DND-41 (cell line): ENCODE measurements around the gene ATAD3C.

ENCODE experiments used
- ATAC-seq: fragments of 200-7000 bp; cut with Tn5 transposase; 3 replicates; pipeline ENCODE4 v1.9.1; 2021; ENCODE audit warnings: low read depth; ENCODE audit not compliant: insufficient read depth
- DNase-seq: peaks from one replicate; pipeline ENCODE4 v3.0.0-alpha.2; 2020
- H2AFZ ChIP-seq: 2 replicates; pipeline ENCODE4 v1.6.0; 2012; ENCODE audit warnings: low read depth, low read length
- H3K27ac ChIP-seq: 2 replicates; pipeline ENCODE4 v1.5.1; 2012; ENCODE audit warnings: low read length, inconsistent platforms
- H3K27me3 ChIP-seq: fragments of 200-600 bp; sonication (generic); 2 replicates; pipeline ENCODE4 v1.6.0; 2012; ENCODE audit warnings: low read length, mild to moderate bottlenecking, inconsistent platforms; ENCODE audit not compliant: insufficient read depth, poor library complexity
- H3K36me3 ChIP-seq: 2 replicates; pipeline ENCODE4 v1.5.1; 2012; ENCODE audit warnings: low read length, inconsistent platforms; ENCODE audit not compliant: insufficient read depth
- H3K4me1 ChIP-seq: 2 replicates; pipeline ENCODE4 v1.5.1; 2012; ENCODE audit warnings: mild to moderate bottlenecking, low read length; ENCODE audit not compliant: insufficient read depth
- H3K4me2 ChIP-seq: 2 replicates; pipeline ENCODE4 v1.6.0; 2012; ENCODE audit warnings: mild to moderate bottlenecking, moderate library complexity, low read length, inconsistent platforms; ENCODE audit not compliant: insufficient read depth
- H3K4me3 ChIP-seq, 2 experiments: fragments of 200-600 bp in 1 of 2; shearing (Covaris generic) in 1 of 2; 2 replicates each; pipeline ENCODE4 v1.5.1; 2012 to 2016; ENCODE audit warnings: inconsistent platforms in 2 of 2, low read length in 2 of 2, mild to moderate bottlenecking in 2 of 2, low read depth in 1 of 2, moderate library complexity in 1 of 2
- H3K79me2 ChIP-seq: 2 replicates; pipeline ENCODE4 v1.6.0; 2012; ENCODE audit warnings: low read length, inconsistent platforms; ENCODE audit not compliant: insufficient read depth
- H3K9ac ChIP-seq: 2 replicates; pipeline ENCODE4 v1.6.0; 2012; ENCODE audit warnings: low read depth, mild to moderate bottlenecking, inconsistent platforms, low read length, moderate library complexity
- H3K9me3 ChIP-seq: 2 replicates; pipeline ENCODE4 v1.5.1; 2012; ENCODE audit warnings: low read length, moderate library complexity, mild to moderate bottlenecking, inconsistent platforms; ENCODE audit not compliant: insufficient read depth, severe bottlenecking
- H4K20me1 ChIP-seq: 2 replicates; pipeline ENCODE4 v1.6.0; 2012; ENCODE audit warnings: low read length; ENCODE audit not compliant: insufficient read depth
- EZH2 ChIP-seq: IDR thresholded peaks from 3 replicates; pipeline ENCODE4 v1.6.1; 2012; ENCODE audit warnings: borderline replicate concordance, low read depth, mild to moderate bottlenecking, moderate library complexity, low read length, inconsistent platforms; ENCODE audit not compliant: severe bottlenecking
- TF ChIP-seq, protein P1 (sequence below): IDR thresholded peaks from 2 replicates; pipeline ENCODE4 v1.5.1; 2012; ENCODE audit warnings: borderline replicate concordance, low read length, moderate library complexity, mild to moderate bottlenecking; ENCODE audit not compliant: poor library complexity, severe bottlenecking; ENCODE audit errors: extremely low read depth

ATAD3C gene

DNA sequence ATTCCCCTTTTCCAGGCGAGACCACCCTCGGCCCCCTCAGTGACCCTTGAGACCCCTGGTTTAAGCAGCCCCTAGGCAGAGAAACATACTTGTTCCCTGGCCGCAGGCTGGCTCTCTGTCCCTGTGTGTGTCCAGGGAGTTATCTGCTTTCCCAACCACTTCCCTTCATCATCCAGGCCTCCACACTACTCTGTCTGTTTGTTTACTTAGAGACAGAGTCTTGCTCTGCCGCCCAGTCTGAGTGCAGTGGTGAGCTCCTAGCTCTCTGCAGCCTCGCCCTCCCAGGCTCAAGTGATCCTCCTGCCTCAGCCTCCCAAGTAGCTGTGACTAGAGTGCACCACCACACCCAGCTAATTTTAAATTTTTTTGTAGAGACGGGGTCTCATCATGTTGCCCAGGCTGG is 19.8 kb upstream of the ATAD3C start:
- no peak overlapping the region for H3K9ac ChIP-seq

DNA sequence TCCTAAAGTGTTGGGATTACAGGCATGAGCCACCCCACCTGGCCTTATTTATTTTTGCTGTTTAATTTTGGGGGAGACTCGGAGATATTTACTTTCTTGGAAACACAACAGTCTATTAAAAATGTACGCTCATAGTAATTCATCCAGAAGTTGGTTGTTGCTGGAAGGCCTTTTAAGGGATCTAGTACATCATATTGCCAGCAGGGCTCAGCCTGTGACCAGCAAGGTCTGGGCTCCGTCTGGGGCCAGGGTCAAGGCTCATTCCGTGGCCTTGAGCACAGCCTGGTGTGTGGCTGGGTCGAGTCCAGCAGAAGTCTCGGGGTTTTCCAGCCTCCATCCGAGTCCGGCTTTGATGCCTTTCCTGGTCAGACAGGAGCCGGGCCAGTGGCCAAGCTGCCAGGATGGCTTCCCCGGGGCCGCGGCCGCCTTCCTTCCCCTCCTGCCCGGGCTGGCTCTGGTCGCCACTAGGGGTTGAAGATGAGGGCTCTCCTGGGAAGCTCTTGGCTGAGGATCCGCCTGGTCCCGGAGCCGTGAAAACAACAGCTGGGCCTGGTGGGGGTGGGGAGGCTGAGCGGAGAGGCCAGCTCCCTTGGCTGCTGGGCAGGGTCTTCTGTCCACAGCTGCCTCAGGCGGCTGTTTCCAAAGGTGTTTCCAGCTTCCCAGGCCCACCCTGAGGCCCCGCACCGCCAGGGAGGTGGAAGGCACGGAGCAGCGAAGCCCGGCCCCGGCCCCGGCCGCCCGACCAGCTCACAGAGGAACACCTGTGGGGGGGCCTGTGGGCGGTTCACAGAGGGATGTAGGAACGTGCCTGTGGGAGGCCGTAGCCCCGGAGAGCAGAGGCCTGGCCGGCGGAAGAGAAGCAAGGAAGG is 19.1 kb upstream of the ATAD3C start:
- no peaks in the 10 kb centered on the region for H4K20me1 ChIP-seq
- H3K36me3 ChIP-seq = no peaks in the 10 kb centered on the region
- TF ChIP-seq, protein P1, sequence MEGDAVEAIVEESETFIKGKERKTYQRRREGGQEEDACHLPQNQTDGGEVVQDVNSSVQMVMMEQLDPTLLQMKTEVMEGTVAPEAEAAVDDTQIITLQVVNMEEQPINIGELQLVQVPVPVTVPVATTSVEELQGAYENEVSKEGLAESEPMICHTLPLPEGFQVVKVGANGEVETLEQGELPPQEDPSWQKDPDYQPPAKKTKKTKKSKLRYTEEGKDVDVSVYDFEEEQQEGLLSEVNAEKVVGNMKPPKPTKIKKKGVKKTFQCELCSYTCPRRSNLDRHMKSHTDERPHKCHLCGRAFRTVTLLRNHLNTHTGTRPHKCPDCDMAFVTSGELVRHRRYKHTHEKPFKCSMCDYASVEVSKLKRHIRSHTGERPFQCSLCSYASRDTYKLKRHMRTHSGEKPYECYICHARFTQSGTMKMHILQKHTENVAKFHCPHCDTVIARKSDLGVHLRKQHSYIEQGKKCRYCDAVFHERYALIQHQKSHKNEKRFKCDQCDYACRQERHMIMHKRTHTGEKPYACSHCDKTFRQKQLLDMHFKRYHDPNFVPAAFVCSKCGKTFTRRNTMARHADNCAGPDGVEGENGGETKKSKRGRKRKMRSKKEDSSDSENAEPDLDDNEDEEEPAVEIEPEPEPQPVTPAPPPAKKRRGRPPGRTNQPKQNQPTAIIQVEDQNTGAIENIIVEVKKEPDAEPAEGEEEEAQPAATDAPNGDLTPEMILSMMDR = no peak
- no peak for TF ChIP-seq EZH2
- peaks cover 6% of the 10 kb centered on the region; the same call in 1 of the 2 replicates for H3K4me1 ChIP-seq
- H3K4me2 ChIP-seq = no peak overlapping the region
- H3K27ac ChIP-seq = no peak overlapping the region
- DNase-seq (no peak), ATAC-seq (no peak)
- H2AFZ ChIP-seq = no peak overlapping the region
- H3K27me3 ChIP-seq = no peaks in the 10 kb centered on the region
- H3K9me3 ChIP-seq = no peaks in the 10 kb centered on the region
- H3K9ac ChIP-seq = no peak overlapping the region
- H3K79me2 ChIP-seq = no peaks in the 10 kb centered on the region
- no peak overlapping the region for H3K4me3 ChIP-seq

More for the DNA sequence above, 19.8 kb upstream of the ATAD3C start:
- Histone ChIP-seq H3K27ac (no peak overlapping the region), H2AFZ (no peak overlapping the region), H3K4me1 (peaks cover 6% of the 10 kb centered on the region; the same call in 1 of the 2 replicates), H3K27me3 (no peaks in the 10 kb centered on the region), H3K36me3 (no peaks in the 10 kb centered on the region), H3K4me2 (no peak overlapping the region), H4K20me1 (no peaks in the 10 kb centered on the region), H3K79me2 (no peaks in the 10 kb centered on the region), H3K9me3 (no peaks in the 10 kb centered on the region), H3K4me3 (no peak overlapping the region)
- ATAC-seq = no peak
- DNase-seq = no peak
- TF ChIP-seq, protein P1 = no peak
- TF ChIP-seq EZH2 = no peak

DNA sequence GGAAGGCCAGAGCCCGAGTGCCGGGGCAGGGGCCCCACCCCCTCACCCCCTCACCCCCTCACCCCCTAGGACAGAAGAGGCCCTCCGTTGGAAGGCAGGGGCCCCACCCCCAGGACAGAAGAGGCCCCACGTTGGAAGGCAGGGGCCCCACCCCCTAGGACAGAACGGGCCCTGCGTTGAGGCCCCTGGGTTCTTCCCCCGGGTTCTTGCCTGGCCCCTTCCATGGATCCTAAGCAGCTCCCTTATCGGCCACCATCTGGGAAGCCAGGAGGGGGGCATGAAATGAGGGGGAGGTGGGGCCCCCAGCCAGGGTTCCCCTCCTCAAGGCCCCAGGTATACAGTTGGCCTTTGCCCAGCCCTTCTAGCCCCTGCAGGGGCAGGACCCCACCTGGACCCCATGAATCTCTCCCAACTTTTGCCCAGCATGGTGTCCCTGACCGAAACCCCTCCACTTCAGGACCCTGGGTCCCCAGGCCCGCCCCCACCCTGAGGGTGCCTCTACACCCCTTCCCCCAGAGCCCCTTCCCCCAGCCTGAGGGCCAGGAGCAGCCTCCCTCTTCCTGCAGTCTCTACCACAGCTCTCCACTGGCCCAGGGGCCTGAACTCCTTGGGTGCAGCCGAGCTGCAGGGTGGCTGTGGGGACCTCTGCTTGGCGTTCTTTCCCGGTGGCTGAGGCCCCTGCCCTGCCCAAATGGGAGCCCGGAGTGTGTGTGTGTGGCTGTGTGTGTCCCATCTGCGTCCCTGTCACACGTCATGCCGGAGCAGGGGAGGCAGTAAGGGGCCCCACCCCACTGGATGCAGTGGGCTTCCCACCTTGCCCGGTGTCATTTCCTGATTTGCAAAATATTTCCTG is 18.3 kb upstream of the ATAD3C start:
- no peak for TF ChIP-seq EZH2
- TF ChIP-seq, protein P1 = no peak
- Histone ChIP-seq H3K9ac (no peak overlapping the region), H2AFZ (no peak overlapping the region), H3K27ac (no peak overlapping the region), H3K36me3 (no peaks in the 10 kb centered on the region), H3K4me1 (peaks cover 6% of the 10 kb centered on the region; the same call in 1 of the 2 replicates), H3K4me2 (no peak overlapping the region), H3K9me3 (no peaks in the 10 kb centered on the region), H3K4me3 (no peak overlapping the region), H3K79me2 (no peaks in the 10 kb centered on the region), H4K20me1 (no peaks in the 10 kb centered on the region), H3K27me3 (no peaks in the 10 kb centered on the region)
- no peak for ATAC-seq
- DNase-seq = no peak
